ENCODE results near the gene DCLRE1B. TPM values are rescaled to one million over a fixed set of nuclear protein-coding genes. Genes with fewer than 3 reads are reported as not detected.

The DCLRE1B gene
- polyA plus RNA-seq, 1 experiment, result 2.7 TPM

DNA sequence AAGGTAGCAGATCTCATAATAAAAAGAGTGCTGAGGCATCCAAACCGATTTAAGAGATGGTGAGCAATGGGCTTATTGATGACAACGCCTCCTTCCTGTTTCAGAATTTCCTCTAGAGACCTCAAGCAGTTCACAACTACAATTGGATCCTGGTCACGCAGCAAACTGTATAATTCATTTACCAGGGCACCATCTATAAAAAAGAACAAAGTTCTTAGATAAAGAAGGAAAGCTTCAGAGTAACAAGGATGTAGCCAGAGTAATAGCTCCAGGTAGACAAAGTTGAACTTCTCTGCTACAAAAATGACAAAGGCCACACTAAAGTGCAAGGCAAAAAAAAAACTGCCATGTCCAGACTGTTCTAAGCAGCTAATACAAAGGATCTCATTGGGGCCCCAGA, 3.9 kb upstream of the DCLRE1B start:
- Histone ChIP-seq H3K4me3 (ENCODE audit: low read depth, low read length) (no peak overlapping the region), H3K27me3 (ENCODE audit: control insufficient read depth, insufficient read depth, low read length) (no peaks in the 10 kb centered on the region), H3K27ac (ENCODE audit: low read depth, low read length) (no peak overlapping the region), H3K9me3 (ENCODE audit: control insufficient read depth, insufficient read depth, low read length) (no peaks in the 10 kb centered on the region)
- no peak for DNase-seq (ENCODE audit: low read depth, low spot score)
- POLR2A ChIA-PET, result no interaction called here
- CTCF ChIA-PET, result interaction anchor here (1.4 kb wide), 1 partner anchor 76 kb away, joined by 4 read pairs; no protein-coding TSS in a partner anchor
- no peak for TF ChIP-seq CTCF (IDR thresholded peaks at IDR 0.05; ENCODE audit: low read depth, low read length)

GRCh38 chr1:113903501-113904292, 1.4 kb upstream of the DCLRE1B start:
- DNase-seq (ENCODE audit: low read depth, low spot score), result no peak
- H3K27me3 ChIP-seq (ENCODE audit: control insufficient read depth, insufficient read depth, low read length), result no peaks in the 10 kb centered on the region
- no peak overlapping the region for H3K27ac ChIP-seq (ENCODE audit: low read depth, low read length)
- peak overlapping the region; percentile 72 for H3K4me3 ChIP-seq (ENCODE audit: low read depth, low read length)
- no peak for TF ChIP-seq CTCF (IDR thresholded peaks at IDR 0.05; ENCODE audit: low read depth, low read length)
- ChIA-PET CTCF (interaction anchor here (0.5 to 3.7 kb wide), 6 partner anchors 18 to 145 kb away, joined by 3 to 27 read pairs (median 4); partner anchors contain the start of gene HIPK1), POLR2A (interaction anchor here (0.5 to 3.9 kb wide), 4 partner anchors 26 to 615 kb away, joined by 3 to 54 read pairs (median 6); partner anchors contain the start of genes HIPK1 and RSBN1)
- H3K9me3 ChIP-seq (ENCODE audit: control insufficient read depth, insufficient read depth, low read length), result no peaks in the 10 kb centered on the region

DNA sequence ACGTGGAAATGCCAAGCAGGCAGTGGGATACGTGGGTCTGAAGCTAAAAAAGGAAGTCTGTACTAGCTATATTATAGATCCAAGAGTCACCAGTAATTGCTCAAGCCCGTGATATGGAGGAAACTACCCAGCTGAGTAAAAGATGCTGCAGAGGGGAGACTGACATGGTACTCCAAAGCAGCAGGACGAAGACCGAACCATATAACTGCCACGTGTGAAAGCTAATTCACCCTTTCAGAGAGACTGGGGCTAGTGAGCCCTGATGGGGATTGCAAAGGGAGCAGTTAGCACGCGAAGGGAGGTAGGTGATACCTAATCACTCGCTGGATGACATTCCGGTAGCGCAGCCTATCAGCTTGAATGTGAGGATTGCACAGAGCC, 843 bp upstream of the DCLRE1B start:
- Histone ChIP-seq H3K4me3 (ENCODE audit: low read depth, low read length) (peak overlapping the region; percentile 72), H3K27me3 (ENCODE audit: control insufficient read depth, insufficient read depth, low read length) (no peaks in the 10 kb centered on the region), H3K9me3 (ENCODE audit: control insufficient read depth, insufficient read depth, low read length) (no peaks in the 10 kb centered on the region), H3K27ac (ENCODE audit: low read depth, low read length) (peak overlapping the region; percentile 85)
- POLR2A ChIA-PET, result interaction anchor here (0.5 to 3.9 kb wide), 5 partner anchors 9 to 615 kb away, joined by 3 to 54 read pairs (median 5); partner anchors contain the start of genes HIPK1 and RSBN1
- no peak for DNase-seq (ENCODE audit: low read depth, low spot score)
- no peak for TF ChIP-seq CTCF (IDR thresholded peaks at IDR 0.05; ENCODE audit: low read depth, low read length)
- CTCF ChIA-PET, result interaction anchor here (0.5 to 3.7 kb wide), 6 partner anchors 18 to 146 kb away, joined by 3 to 27 read pairs (median 4); partner anchors contain the start of gene HIPK1

DNA sequence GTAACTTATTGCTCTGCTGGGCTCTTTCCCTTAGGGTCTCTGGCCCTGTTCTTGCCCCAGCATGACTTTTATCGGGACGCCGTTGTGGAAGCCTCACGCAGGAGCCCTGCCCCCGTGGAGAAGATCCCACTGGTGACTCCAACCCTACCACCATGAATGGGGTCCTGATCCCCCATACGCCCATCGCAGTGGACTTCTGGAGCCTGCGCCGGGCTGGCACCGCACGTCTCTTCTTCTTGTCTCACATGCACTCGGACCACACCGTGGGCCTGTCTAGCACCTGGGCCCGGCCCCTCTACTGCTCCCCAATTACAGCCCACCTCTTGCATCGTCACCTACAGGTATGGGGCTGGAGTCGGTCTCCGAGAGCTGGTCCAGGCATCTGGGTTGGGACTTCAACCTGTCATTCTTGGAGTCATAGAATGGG, 322 bp downstream of the DCLRE1B start:
- H3K4me3 ChIP-seq (ENCODE audit: low read depth, low read length), result peak overlapping the region; percentile 85
- POLR2A ChIA-PET, result interaction anchor here (1.3 to 3.9 kb wide), 3 partner anchors 8 to 93 kb away, joined by 4 to 54 read pairs (median 8); partner anchors contain the start of genes HIPK1 and RSBN1
- CTCF ChIA-PET, result interaction anchor here (0.6 to 3.7 kb wide), 6 partner anchors 12 to 764 kb away, joined by 3 to 27 read pairs (median 4); partner anchors contain the start of gene HIPK1

More for the DNA sequence above, 322 bp downstream of the DCLRE1B start:
- DNase-seq (ENCODE audit: low read depth, low spot score), result no peak
- H3K27me3 ChIP-seq (ENCODE audit: control insufficient read depth, insufficient read depth, low read length), result no peaks in the 10 kb centered on the region
- H3K9me3 ChIP-seq (ENCODE audit: control insufficient read depth, insufficient read depth, low read length), result no peaks in the 10 kb centered on the region
- H3K27ac ChIP-seq (ENCODE audit: low read depth, low read length), result no peak overlapping the region
- TF ChIP-seq CTCF (IDR thresholded peaks at IDR 0.05; ENCODE audit: low read depth, low read length), result no peak
